Loucy (cell line): Measurements from ENCODE around the gene FGF21.

Source experiments
- EZH2phosphoT487 ChIP-seq: fragments of 200-600 bp; IDR thresholded peaks from 2 replicates; pipeline ENCODE4 v1.6.1; 2018; ENCODE audit warnings: antibody characterized with exemption, mild to moderate bottlenecking, moderate library complexity, borderline replicate concordance
- TF ChIP-seq, protein P1 (sequence below): fragments of 200-600 bp; sonication (generic); conservative IDR thresholded peaks from 2 replicates; pipeline ENCODE4 v1.5.1; 2014; ENCODE audit warnings: mild to moderate bottlenecking, antibody characterized with exemption, low read length

GRCh38 chr19:48807590-48808308 is 52.4 kb downstream of the FGF21 start:
- TF ChIP-seq, protein P1, sequence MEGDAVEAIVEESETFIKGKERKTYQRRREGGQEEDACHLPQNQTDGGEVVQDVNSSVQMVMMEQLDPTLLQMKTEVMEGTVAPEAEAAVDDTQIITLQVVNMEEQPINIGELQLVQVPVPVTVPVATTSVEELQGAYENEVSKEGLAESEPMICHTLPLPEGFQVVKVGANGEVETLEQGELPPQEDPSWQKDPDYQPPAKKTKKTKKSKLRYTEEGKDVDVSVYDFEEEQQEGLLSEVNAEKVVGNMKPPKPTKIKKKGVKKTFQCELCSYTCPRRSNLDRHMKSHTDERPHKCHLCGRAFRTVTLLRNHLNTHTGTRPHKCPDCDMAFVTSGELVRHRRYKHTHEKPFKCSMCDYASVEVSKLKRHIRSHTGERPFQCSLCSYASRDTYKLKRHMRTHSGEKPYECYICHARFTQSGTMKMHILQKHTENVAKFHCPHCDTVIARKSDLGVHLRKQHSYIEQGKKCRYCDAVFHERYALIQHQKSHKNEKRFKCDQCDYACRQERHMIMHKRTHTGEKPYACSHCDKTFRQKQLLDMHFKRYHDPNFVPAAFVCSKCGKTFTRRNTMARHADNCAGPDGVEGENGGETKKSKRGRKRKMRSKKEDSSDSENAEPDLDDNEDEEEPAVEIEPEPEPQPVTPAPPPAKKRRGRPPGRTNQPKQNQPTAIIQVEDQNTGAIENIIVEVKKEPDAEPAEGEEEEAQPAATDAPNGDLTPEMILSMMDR: no peak; the same call in 1 of the 2 replicates
- no peak for TF ChIP-seq EZH2phosphoT487
